Left lung (tissue), 10 donors: ENCODE results near the gene TMEM229A. TPM values are rescaled to one million over a fixed set of nuclear protein-coding genes. Genes with fewer than 3 reads are reported as not detected.
"Not testable (repeated sequence)": the region's sequence is repeated elsewhere in the genome, so short reads cannot be mapped to it uniquely, and the experiment has no call there.

Experiments
- ATAC-seq: fragments of 200-7000 bp; cut with Tn5 transposase; one replicate; pipeline ENCODE4 v1.9.1; 2020; ENCODE audit warnings: moderate library complexity
- DNase-seq, 4 donors: peaks; one replicate each; pipeline ENCODE4 v3.0.0-alpha.2; 2013 to 2020
- H3K27ac ChIP-seq, 2 donors: fragments of 200-600 bp; sonication (generic) in 1 of 2; one replicate each; pipeline versions ENCODE4 v1.5.0 to v1.8.0; 2020 to 2021
- H3K27me3 ChIP-seq, 2 donors: fragments of 200-600 bp; sonication (generic) in 1 of 2; one replicate each; pipeline versions ENCODE4 v1.5.0 to v1.8.0; 2020 to 2021
- H3K36me3 ChIP-seq, 2 donors: fragments of 200-600 bp; sonication (generic) in 1 of 2; one replicate each; pipeline versions ENCODE4 v1.5.0 to v1.8.0; 2020 to 2021
- H3K4me1 ChIP-seq, 2 donors: fragments of 200-600 bp; one replicate each; pipeline ENCODE4 v1.8.0; 2021
- H3K4me3 ChIP-seq, 2 donors: fragments of 200-600 bp; sonication (generic) in 1 of 2; one replicate each; pipeline versions ENCODE4 v1.5.0 to v1.8.0; 2020 to 2021; ENCODE audit warnings: mild to moderate bottlenecking in 1 of 2
- H3K9me3 ChIP-seq, 2 donors: fragments of 200-600 bp; sonication (generic) in 1 of 2; one replicate each; pipeline versions ENCODE4 v1.5.0 to v1.8.0; 2020 to 2021
- CTCF ChIP-seq, 2 donors: fragments of 200-600 bp; sonication (generic) in 1 of 2; IDR thresholded peaks; one replicate each; pipeline versions ENCODE4 v1.5.0 to v1.8.0; 2021; ENCODE audit warnings: antibody characterized with exemption in 2 of 2
- intact Hi-C, 2 donors: fragments of 100-400 bp; cut with DNase I; formaldehyde crosslinking; loops; one replicate each; pipeline versions ENCODE4 v1.11.2 to v1.14.2; 2022
- polyA plus RNA-seq, 6 donors: library from polyadenylated mRNA; unstranded; fragments of 120-200 nt; gene quantifications; one replicate each; pipeline ENCODE4 v1.2.1, GENCODE V29; 2013; ENCODE audit not compliant: insufficient read length in 6 of 6
- total RNA-seq, 2 donors: library from RNA; stranded (reverse); fragmentation: NEBNext Ultra II Directional; extraction: Animal tissue kit (Norgen Biotek cat#: 25700); gene quantifications; one replicate each; pipeline ENCODE4 v1.2.1, GENCODE V29; 2021
- donor health status: DM: no; HTN: yes; CAD: no.
- donor health status: DM: no; HTN: no; CAD: no.

TMEM229A gene
- total and polyA plus RNA-seq, 8 donors, result 0.13 to 1.6 (median 1.1) TPM

- H3K27ac ChIP-seq, result no peak overlapping the region
- H3K27me3 ChIP-seq, result no peaks in the 10 kb centered on the region
- no peak overlapping the region for H3K4me3 ChIP-seq
- intact Hi-C loops, result no loop called here
- TF ChIP-seq CTCF (IDR thresholded peaks at IDR 0.05), result no peak
- ATAC-seq, result no peak
- no peaks in the 10 kb centered on the region for H3K9me3 ChIP-seq
- H3K4me1 ChIP-seq, result no peaks in the 10 kb centered on the region
- DNase-seq, result no peak
- no peaks in the 10 kb centered on the region for H3K36me3 ChIP-seq
Measured at GRCh38 chr7:124013306-124013705, 19.6 kb downstream of the TMEM229A start.

- Histone ChIP-seq H3K27me3 (no peaks in the 10 kb centered on the region), H3K36me3 (no peaks in the 10 kb centered on the region), H3K9me3 (no peaks in the 10 kb centered on the region), H3K27ac (no peak overlapping the region), H3K4me3 (no peak overlapping the region), H3K4me1 (no peaks in the 10 kb centered on the region)
- intact Hi-C loops, result no loop called here
- no peak for DNase-seq
- no peak for TF ChIP-seq CTCF (IDR thresholded peaks at IDR 0.05)
- ATAC-seq, result no peak
Measured at GRCh38 chr7:124012864-124013263, 20.0 kb downstream of the TMEM229A start.

- ATAC-seq (no peak), DNase-seq (no peak)
- Histone ChIP-seq H3K4me1 (no peaks in the 10 kb centered on the region), H3K27me3 (no peaks in the 10 kb centered on the region), H3K27ac (no peak overlapping the region), H3K9me3 (no peaks in the 10 kb centered on the region), H3K4me3 (no peak overlapping the region), H3K36me3 (no peaks in the 10 kb centered on the region)
- intact Hi-C loops, result no loop called here
- no peak for TF ChIP-seq CTCF (IDR thresholded peaks at IDR 0.05)
Measured at GRCh38 chr7:124009321-124009720, 23.5 kb downstream of the TMEM229A start.

- H3K9me3 ChIP-seq, H3K4me1 ChIP-seq, intact Hi-C loops, ATAC-seq, H3K4me3 ChIP-seq, H3K36me3 ChIP-seq, H3K27me3 ChIP-seq, DNase-seq, H3K27ac ChIP-seq: not testable (repeated sequence)
Measured at GRCh38 chr7:124008296-124008695, 24.6 kb downstream of the TMEM229A start.

GRCh38 chr7:123999703-124000102 is 33.2 kb downstream of the TMEM229A start:
- no peaks in the 10 kb centered on the region for H3K27me3 ChIP-seq
- intact Hi-C loops, result no loop called here
- no peaks in the 10 kb centered on the region for H3K36me3 ChIP-seq
- TF ChIP-seq CTCF (IDR thresholded peaks at IDR 0.05), result no peak
- ATAC-seq, result no peak
- no peak for DNase-seq
- H3K27ac ChIP-seq, result no peak overlapping the region
- H3K4me3 ChIP-seq, result no peak overlapping the region
- peaks cover 0 to 18% of the 10 kb centered on the region in 2 donors for H3K9me3 ChIP-seq
- no peaks in the 10 kb centered on the region for H3K4me1 ChIP-seq

- H3K9me3 ChIP-seq, result peaks cover 0 to 18% of the 10 kb centered on the region in 2 donors
- no peaks in the 10 kb centered on the region for H3K27me3 ChIP-seq
- ATAC-seq (no peak), DNase-seq (no peak)
- no peak for TF ChIP-seq CTCF (IDR thresholded peaks at IDR 0.05)
- intact Hi-C loops, result no loop called here
- H3K4me3 ChIP-seq, result no peak overlapping the region
- H3K4me1 ChIP-seq, result no peaks in the 10 kb centered on the region
- H3K27ac ChIP-seq, result no peak overlapping the region
- no peaks in the 10 kb centered on the region for H3K36me3 ChIP-seq
Measured at GRCh38 chr7:123998921-123999320, 33.9 kb downstream of the TMEM229A start.
